Breast epithelium (tissue), 3 donors: ENCODE data around the gene MBNL3.

Source experiments
- CTCF ChIP-seq, 3 donors: fragments of 450-650 bp; IDR thresholded peaks; one replicate each; pipeline ENCODE4 v1.5.1; 2016 to 2017; ENCODE audit warnings: antibody characterized with exemption in 3 of 3, mild to moderate bottlenecking in 3 of 3, moderate library complexity in 3 of 3
- POLR2A ChIP-seq: fragments of 450-650 bp; IDR thresholded peaks from one replicate; pipeline ENCODE4 v1.6.1; 2016; ENCODE audit warnings: antibody characterized with exemption, mild to moderate bottlenecking, moderate library complexity
- POLR2AphosphoS5 ChIP-seq, 3 donors: sonication (generic); formaldehyde crosslinking; IDR thresholded peaks; one replicate each; pipeline ENCODE4 v1.6.1; 2017; ENCODE audit warnings: antibody characterized with exemption in 3 of 3

GRCh38 chrX:132472397-132472796, 16.4 kb downstream of the MBNL3 start:
- no peak for TF ChIP-seq POLR2A
- TF ChIP-seq CTCF (IDR thresholded peaks at IDR 0.05), result no peak
- TF ChIP-seq POLR2AphosphoS5 (IDR thresholded peaks at IDR 0.05), result no peak
